ENCODE measurements around the gene TNFRSF1B. TPM values are rescaled to one million over a fixed set of nuclear protein-coding genes. Genes with fewer than 3 reads are reported as not detected.

The TNFRSF1B gene
- polyA plus RNA-seq (2014; cell fraction: cytosol; rRNA removed), result not detected in 2 replicates
- not detected in 2 replicates for polyA plus RNA-seq (2014; cell fraction: nucleus; rRNA removed)

GRCh38 chr1:12166834-12167492 is at the start of gene TNFRSF1B:
Gene TNFRSF1B (plus strand): TSS chr1:12166991. CDS start chr1:12167092, 101 bp downstream.
- no peak for DNase-seq (ENCODE audit: low spot score)

GRCh38 chr1:12121212-12122003 is 45.4 kb upstream of the TNFRSF1B start:
- no peak for DNase-seq (ENCODE audit: low spot score)

GRCh38 chr1:12123172-12123571 is 43.6 kb upstream of the TNFRSF1B start:
- DNase-seq (ENCODE audit: low spot score), result no peak

- peak; percentile 34 for DNase-seq (ENCODE audit: low spot score)
These were observed 41.9 kb upstream of the TNFRSF1B start for GRCh38 chr1:12124693-12125421.

- no peak for DNase-seq (ENCODE audit: low spot score)
These were observed 41.1 kb upstream of the TNFRSF1B start for GRCh38 chr1:12125422-12126355.

- no peak for DNase-seq (ENCODE audit: low spot score)
These were observed 40.0 kb upstream of the TNFRSF1B start for GRCh38 chr1:12126781-12127180.

GRCh38 chr1:12127206-12127810 is 39.5 kb upstream of the TNFRSF1B start:
- DNase-seq (ENCODE audit: low spot score), result no peak

- DNase-seq (ENCODE audit: low spot score), result no peak
These were observed 38.7 kb upstream of the TNFRSF1B start for GRCh38 chr1:12128120-12128519.

GRCh38 chr1:12129624-12130023 is 37.2 kb upstream of the TNFRSF1B start:
- no peak for DNase-seq (ENCODE audit: low spot score)

- DNase-seq (ENCODE audit: low spot score), result no peak
These were observed 36.2 kb upstream of the TNFRSF1B start for GRCh38 chr1:12130466-12131130.

GRCh38 chr1:12132078-12132477 is 34.7 kb upstream of the TNFRSF1B start:
- no peak for DNase-seq (ENCODE audit: low spot score)

- no peak for DNase-seq (ENCODE audit: low spot score)
These were observed 32.1 kb upstream of the TNFRSF1B start for GRCh38 chr1:12134716-12135115.

- DNase-seq (ENCODE audit: low spot score), result no peak
These were observed 31.2 kb upstream of the TNFRSF1B start for GRCh38 chr1:12135612-12136011.

GRCh38 chr1:12136916-12137610 is 29.7 kb upstream of the TNFRSF1B start:
- no peak for DNase-seq (ENCODE audit: low spot score)

- no peak for DNase-seq (ENCODE audit: low spot score)
These were observed 28.3 kb upstream of the TNFRSF1B start for GRCh38 chr1:12138196-12139168.

GRCh38 chr1:12140016-12140415 is 26.8 kb upstream of the TNFRSF1B start:
- DNase-seq (ENCODE audit: low spot score), result no peak

- DNase-seq (ENCODE audit: low spot score), result no peak
These were observed 26.2 kb upstream of the TNFRSF1B start for GRCh38 chr1:12140515-12141162.

Measured in SK-N-DZ (cell line).